Measurements from ENCODE around the gene SYT1.

DNA sequence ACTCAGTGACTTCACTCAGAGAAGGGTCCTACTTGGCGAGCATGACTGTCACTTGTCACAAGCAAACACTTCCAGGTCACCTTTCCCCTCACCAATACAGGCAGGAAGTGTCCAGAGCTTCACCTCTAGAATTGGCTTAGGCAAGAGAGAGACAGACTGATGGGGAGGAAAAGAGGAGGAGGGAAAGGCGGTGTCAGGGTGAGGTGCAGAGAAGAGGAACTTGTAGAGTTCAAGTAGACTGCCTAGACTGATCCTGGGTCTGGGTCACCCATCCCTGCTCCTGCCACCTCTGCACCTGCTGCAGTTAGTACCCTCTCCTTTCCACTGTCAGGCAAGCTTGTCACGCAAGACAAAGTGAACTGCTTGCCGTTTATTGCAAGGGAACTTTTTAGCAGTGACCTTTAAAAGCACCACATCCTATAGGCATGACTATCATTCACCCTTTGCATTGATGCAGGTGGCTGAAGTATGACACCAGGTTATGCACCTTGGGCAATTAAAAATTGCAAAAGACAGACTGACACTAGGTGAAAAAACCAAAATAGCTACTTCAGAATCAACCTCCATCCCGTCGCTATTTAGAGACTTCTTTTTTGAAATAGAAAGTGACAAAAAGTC is 292.4 kb downstream of the SYT1 start:
- TF ChIP-seq, protein P1, sequence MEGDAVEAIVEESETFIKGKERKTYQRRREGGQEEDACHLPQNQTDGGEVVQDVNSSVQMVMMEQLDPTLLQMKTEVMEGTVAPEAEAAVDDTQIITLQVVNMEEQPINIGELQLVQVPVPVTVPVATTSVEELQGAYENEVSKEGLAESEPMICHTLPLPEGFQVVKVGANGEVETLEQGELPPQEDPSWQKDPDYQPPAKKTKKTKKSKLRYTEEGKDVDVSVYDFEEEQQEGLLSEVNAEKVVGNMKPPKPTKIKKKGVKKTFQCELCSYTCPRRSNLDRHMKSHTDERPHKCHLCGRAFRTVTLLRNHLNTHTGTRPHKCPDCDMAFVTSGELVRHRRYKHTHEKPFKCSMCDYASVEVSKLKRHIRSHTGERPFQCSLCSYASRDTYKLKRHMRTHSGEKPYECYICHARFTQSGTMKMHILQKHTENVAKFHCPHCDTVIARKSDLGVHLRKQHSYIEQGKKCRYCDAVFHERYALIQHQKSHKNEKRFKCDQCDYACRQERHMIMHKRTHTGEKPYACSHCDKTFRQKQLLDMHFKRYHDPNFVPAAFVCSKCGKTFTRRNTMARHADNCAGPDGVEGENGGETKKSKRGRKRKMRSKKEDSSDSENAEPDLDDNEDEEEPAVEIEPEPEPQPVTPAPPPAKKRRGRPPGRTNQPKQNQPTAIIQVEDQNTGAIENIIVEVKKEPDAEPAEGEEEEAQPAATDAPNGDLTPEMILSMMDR (IDR thresholded peaks at IDR 0.05), result no peak
- TF ChIP-seq POLR2A (IDR thresholded peaks at IDR 0.05), result no peak

All from upper lobe of left lung (tissue), 4 donors.